ENCODE measurements around the gene NLGN4Y.
"Not testable (repeated sequence)": the region's sequence is repeated elsewhere in the genome, so short reads cannot be mapped to it uniquely, and the experiment has no call there.

The NLGN4Y gene

GRCh38 chrY:14860448-14860847 is 336.1 kb downstream of the NLGN4Y start:
- no peak for DNase-seq

- not testable (repeated sequence) for DNase-seq
Measured at GRCh38 chrY:14861033-14861432, 336.7 kb downstream of the NLGN4Y start.

GRCh38 chrY:14871971-14872370 is 347.6 kb downstream of the NLGN4Y start:
- DNase-seq: no peak
